HG02642 (cell line): ENCODE measurements around the gene ZBTB24.
A peak's percentile ranks its signal among the peaks of the same experiment; 100 is the strongest.
"Not testable (repeated sequence)": the region's sequence is repeated elsewhere in the genome, so short reads cannot be mapped to it uniquely, and the experiment has no call there.

Experiments used
- ATAC-seq: cut with Tn5 transposase; IDR thresholded peaks from one replicate; pipeline ENCODE4 v1.9.1; 2021; ENCODE audit warnings: mild to moderate bottlenecking; ENCODE audit not compliant: unreplicated experiment, poor library complexity

Gene ZBTB24

DNA sequence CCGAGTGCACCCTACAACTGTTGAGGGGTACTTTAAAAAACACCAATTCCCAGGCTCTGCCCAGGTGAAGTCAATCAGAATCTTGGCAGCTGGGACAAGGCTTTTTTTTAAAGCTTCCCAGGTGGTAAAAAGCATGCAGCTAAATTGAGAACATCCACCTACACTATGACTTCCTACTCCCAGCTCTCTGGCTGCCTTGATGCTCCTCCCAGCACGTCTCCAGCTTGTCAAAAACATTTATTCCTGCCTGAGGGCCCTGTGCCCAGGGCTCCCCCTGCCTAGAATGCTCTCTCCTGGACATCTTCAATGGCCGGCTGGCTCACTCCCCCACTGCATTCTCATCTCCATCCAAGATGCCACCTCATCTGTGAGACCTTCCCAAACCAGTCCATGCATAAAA is 9.9 kb downstream of the ZBTB24 start:
- no peak for ATAC-seq

DNA sequence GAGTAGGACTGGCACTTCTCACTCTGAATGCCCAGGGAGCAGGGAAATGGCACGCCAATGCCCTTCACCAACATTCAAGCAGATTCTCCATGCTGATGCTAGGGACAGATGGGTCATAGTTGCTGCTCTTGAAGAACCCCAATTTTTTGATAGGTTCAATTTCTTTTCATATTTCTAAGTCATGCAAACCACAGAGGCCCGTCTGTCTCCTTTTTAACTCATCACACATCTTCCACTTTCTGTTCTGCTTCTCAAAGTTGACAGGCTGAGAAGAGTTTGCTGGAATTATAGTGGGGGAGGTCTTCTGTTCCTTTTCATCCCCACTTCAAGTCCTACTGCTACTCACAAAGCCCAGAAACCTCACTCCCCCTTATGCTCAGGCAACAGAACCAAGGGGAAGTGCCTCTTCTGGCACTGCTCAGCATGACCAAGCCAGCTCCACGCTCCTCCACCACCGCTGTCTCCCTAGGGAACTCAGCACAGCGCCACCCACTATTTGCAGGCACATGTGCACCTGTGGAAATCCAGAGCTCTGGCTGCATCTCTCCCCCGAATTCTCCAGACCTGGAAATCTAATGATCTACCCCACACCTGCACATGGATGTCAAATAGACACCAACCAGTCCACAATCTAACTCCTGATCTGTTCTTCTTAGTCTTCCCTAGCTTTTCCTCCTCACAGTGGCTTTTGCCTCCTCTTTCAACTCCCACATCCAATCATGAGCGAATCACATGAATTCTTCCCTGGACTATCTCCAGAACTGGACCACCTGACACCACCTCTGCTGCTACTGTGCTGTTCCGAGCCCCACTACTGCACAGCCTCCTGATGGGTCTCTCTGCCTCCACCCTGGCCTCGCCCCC is 10.7 kb downstream of the ZBTB24 start:
- ATAC-seq, result peak; percentile 78

DNA sequence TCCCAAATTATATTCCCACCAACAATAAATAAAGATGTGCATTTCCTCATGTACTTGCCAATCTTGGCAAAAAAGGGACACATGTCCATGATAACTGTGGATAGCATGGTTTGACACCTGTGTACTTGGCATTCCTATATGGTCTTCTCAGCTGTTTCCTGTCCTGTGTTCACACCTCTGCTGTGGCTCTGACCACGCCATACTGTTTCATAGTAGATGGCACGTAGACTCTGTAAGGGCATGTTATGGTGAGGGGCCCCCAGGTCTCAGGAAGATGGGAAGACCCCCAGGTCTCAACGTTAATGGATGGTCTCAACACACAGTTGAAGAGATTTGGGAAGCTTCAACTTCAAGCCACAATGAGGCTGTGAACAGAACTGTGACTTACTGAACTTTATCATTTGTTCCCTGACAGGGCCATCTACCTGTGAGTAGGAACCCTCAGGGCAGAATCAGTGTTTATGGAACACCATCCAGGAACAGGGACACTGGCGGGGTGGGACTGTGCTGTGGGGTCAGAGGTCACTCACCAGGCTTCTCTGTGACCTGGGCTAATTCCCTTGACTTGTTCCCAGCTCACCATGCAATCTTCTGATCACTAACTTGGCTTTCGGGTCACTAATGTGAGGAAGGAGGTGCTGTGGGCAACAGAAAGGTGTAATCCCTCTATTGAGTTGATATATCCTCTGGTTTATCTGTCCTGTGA is 11.8 kb downstream of the ZBTB24 start:
- ATAC-seq, result no peak

DNA sequence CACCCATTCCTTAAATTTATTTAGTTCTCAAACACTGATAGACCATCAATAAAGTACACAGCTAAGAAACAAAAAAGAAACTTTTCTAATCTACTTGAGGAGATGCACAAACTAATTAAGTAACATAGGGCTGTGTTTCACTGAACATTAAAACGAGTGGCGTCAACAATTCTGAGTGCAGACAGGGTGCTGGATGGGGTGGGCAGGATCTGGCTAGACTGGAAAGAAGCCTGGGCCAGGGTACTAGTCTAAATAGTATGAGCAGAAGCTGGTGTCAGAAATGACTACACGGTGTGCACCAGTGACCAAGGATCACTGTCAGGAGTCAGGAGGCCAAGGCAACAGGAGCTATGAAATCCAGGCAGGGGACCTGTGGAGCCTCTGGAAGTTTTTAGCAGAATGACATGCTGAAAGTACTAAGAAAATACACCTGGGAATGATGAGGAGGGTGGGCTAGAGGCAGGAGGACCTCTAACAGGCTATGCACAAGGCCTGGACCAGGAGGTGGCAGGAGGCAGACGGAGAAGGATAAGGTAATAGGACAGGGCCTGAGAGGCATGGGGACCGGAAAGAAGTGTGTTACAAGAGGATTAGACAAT is 13.3 kb downstream of the ZBTB24 start:
- ATAC-seq, result no peak

DNA sequence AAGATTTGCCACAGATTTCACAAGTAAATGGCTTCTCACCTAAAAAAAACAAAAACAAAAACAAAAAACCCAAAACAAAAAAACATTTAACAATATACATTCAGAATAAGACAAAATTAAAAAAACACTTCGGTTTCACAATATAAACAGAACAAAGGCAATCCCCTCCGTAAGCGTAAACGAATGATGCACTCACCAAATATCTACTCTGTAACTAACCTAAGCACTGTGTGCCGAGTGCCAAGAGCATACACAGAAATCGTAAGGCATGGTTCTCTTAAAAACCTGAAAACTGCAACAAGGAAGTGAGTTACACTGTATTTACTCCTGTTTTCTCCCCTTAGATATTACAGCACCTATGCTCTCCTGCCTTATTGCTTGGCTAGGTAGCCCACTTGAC is 15.3 kb downstream of the ZBTB24 start:
- ATAC-seq, result no peak

DNA sequence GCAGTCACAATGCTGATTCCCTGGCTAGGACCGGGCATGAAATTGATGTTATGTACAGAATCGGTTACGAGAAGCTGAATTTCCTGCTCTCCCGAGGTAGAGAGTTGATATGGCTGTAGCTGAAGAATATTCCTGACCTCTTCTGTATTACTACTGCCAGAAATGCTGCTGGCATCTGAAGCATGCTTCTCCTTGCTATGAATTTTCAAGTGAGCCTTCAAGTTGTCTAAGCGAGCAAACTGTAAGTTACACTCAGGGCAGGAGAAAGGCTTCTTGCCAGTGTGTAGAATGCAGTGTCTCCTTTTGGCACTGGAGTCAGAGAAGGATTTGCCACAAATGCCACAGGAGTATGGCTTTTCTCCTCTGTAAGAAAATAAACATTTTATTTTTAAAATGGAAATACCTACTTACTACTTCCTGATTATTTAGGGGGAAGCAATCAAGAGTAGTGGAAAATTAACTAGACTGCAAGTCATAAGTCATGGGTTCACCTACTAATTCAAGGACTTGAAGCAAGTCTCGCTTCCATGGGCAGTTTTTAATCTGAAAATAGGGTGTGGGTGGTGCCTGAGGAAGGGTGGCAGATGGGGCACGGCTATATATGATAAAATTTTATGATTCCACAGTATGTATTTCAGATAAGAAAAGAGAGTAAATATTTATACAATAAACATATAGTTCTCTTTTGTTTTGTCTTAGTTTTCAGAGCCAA is 16.7 kb downstream of the ZBTB24 start:
- ATAC-seq, result no peak

DNA sequence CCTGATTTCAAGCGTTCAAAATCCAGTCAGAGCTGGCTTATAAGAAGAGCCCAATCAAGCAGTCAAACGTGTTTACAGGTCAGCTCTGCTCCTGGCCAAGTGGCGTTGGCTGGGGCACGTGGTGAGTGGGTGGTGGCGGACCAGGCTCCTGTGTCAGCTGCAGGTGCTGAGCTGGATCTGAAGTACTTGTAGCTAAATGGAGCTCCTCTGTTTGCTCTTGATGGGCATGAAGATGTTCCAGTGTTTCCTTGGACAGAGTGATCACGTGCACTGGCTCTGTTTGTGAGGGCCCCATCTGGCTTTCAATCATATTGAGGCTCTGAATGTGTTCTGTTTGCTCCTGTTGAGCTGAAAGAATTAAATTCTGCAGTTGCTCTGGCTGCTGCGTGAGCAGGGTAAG is 17.2 kb downstream of the ZBTB24 start:
- ATAC-seq, result no peak

DNA sequence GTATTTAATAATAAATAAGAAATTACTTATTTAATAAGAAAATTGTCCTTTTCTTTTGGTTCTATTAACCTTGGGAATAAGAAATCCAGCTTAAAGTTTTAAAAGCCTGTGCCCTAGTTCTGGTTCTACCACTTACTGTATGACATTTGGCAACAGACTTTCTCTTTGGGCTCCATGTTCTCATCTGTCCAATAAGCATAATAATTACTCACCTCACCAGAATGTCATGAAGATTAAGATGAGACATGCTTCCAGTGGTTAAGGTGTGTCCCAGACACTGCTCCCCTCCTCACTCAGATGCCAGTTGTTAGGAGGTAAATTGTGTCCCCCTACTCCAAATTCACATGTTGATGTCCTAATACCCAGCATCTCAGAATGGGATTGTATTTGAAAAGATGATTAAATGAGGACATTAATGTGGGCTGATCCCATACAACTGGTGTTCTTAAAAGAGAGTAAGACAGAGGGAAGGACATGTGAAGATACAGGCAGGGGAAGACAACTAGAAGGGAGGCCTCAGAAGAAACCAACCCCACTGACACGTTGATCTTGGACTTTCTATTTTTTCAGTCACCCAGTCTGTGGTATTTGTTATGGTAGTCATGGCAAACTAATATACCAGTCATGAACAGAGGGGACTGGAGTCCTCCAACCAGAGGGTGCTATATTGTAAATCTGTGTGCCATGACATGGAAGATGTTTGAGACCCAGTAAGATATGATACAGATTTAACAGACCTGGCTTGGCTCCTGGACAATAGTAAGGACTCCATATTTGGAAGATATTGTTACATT is 21.1 kb downstream of the ZBTB24 start:
- no peak for ATAC-seq

DNA sequence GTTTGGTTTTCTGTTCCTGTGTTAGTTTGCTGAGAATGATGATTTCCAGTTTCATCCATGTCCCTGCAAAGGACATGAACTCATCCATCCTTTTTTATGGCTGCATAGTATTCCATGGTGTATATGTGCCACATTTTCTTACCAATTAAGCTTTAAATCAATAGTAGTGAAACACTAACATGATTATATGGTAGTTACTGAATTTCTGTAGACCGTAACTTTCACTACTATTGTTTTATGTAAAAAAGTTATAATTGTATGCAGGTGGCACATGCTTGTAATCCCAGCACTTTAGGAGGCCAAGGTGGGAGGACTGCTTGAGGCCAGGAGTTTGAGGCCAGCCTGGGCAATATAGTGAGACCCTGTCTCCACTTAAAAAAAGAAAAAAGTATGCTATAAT is 21.8 kb downstream of the ZBTB24 start:
- not testable (repeated sequence) for ATAC-seq

DNA sequence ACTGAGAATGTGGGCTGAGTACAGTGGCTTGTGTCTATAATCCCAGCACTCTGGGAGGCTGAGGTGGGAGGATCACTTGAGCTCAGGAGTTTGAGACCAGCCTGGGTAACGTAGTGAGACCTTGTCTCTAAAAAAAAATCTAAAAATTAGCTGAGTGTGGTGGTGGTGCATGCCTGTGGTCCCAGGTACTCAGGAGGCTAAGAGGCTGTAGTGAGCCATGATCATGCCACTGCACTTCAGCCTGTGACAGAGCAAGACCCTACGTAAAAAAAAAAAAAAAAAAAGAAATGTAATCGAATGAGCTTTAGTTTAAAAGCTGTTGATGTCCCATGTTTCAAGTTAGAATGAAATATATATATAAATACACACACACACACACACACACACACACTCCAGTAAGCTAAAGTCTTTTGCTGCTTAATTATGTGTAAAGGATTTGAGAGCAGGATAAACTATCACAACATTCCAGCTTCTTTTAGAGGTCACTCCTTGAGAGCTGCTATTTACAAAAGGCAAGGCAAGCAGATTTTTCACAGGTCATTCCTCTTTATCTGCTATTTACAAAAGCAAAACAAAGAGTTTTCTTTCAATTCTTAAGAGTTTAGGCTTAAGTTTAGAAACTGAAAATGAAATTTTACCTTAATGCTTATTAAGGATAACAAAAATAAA is 22.7 kb downstream of the ZBTB24 start:
- no peak for ATAC-seq

DNA sequence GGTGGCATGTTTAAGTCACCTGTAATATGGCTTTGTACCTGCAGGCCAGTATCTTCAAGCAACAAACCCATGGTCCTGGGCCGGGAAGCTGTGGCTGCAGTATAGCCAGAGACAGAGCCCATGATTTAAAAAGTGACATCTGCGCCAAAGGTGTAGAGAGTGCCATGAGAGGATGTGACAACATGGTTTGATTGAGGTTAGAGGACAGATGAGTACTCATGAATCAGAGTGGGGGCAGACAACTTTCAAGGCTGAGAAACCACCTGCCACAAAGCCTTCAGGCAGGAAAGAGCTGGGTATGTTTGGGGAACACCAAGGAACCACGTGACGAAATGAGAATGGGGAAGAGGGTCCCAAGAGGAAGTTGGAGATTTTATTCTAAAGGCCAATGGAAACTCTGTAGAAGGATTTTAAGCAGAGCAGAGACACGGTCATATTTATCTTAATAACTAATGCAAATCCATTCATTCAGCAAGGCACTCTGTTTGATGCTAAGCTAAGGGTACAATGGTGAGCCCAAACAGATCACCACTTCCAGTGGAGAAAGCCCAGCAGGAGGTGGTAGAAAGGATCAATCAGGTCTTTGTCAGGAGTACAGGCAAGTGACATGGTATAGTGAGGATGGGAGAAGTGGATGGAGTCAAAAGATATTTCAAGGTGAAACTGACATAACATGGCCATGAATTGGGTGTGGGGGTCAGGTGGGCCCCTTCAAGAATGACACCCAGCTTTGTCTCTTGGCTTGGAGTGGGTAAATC is 24.1 kb downstream of the ZBTB24 start:
- no peak for ATAC-seq

DNA sequence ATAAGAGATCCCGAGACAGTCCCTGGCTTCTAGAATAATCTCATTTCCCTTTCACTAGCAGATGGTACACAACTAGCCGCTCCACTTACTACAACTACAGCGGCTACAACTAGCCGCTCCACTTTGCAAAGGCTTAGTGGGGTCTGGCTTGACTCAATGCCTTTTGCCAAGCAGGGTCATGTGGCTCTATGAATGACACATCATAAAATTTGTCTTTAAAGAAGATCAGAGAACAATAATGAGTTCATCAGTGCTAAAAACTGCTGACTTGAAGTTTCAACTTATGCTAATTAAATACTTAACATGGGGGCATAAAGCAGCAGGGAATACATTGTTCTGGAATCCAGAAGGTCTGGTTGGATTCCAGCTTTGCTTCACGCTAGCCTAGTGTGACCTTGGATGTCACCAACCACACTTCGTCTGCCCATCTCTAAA is 25.4 kb downstream of the ZBTB24 start:
- ATAC-seq, result no peak

DNA sequence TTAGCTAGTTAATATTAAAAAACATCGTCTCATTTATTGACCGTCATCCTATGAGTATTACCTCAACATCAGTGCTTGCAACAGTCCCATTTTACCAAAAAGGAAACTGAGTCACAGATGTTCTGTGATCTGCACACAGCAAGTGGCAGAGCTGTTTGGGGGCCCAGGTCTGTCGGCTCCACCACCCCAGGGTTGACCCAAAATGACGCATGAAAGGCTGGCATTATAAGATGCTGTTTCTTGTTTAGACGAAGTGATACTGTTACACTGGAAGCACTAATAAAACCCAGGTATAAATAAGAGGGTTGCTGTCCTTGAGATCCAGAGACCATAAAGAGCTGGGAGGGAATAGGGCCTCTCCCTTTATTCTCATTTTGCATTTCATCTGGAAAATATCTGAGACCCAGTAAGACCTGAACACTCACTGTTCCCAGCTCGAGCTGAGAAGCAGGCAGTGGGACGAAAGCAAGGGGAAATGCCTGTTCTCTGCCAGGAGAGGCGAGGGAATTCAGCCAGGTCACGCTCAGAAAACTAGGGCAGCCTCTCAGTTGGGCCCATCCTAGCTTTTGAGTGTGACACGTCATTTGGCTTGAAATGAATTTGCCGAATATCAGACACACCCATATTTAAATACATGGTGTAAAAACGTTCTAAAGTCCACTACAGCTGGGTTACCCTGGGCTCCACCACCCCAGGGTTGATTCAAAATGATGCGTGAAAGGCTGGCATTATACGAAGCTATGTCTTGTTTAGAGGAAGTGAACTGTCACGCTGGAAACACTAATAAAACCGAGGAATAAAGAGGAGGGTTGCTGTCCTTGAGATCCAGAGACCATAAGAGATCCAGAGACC is 26.1 kb downstream of the ZBTB24 start:
- ATAC-seq, result no peak

DNA sequence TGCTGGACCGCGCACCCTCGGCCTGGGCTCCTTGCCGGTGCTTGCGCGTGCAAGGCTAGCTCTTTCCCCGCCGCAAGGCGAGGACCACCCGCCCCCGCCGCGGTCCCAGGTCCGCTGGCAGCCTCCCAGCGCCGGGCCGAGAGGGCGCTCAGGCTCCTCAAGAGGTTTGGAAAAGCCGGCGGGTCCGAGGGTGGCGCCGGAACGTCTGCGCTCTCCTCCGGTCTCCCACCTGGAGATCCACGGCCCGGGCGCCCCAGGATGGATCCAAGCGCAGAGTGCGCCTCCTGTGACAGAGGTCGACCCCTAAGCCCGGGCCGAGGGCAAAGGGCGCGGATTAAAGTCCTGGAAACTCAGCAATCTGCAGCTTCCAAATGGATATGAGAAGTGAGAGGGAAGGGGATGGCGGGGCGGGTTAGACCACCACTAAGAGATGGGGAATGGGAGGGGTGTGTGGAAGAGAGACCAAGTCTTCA is 26.9 kb downstream of the ZBTB24 start:
- no peak for ATAC-seq

DNA sequence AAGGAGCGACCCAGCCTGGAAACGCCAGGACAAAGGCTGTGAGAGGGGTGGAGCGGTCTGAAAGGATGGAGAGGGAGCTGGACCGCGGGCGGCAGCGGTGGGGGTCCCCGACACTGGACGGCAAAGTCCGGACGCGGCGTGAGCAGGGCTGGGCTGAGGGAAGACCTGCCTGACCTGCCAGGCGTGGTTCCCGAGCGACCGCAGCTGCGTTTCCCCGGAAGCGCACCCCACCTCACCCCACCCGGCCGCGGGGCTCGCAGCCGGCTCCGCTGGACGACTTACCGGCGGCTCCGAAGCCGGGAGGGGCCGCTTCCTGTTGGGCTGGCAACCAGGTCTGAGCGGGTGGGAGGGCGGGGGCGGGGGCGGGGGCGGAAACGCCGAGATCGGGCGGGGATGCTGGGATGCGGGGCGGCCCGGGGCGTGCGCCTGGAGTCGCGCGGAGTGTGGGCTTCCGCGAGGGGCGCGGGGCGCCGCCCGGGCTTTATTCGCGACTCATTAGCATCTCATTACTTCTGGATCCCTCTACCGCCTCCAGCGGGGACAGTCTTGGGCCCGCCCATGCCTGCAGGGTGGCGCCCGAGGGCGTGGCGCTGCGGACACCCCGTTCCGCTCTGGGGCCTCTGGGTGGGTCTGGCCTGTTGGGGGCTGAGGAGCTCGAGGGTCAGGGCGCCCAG is 27.4 kb downstream of the ZBTB24 start, which contains the start of gene MICAL1:
MICAL1 (minus strand) TSS at position 336 of the 674 bp plus-strand sequence. CDS start 1,576 bp downstream, outside the sequence.
- ATAC-seq, result peak; percentile 62

DNA sequence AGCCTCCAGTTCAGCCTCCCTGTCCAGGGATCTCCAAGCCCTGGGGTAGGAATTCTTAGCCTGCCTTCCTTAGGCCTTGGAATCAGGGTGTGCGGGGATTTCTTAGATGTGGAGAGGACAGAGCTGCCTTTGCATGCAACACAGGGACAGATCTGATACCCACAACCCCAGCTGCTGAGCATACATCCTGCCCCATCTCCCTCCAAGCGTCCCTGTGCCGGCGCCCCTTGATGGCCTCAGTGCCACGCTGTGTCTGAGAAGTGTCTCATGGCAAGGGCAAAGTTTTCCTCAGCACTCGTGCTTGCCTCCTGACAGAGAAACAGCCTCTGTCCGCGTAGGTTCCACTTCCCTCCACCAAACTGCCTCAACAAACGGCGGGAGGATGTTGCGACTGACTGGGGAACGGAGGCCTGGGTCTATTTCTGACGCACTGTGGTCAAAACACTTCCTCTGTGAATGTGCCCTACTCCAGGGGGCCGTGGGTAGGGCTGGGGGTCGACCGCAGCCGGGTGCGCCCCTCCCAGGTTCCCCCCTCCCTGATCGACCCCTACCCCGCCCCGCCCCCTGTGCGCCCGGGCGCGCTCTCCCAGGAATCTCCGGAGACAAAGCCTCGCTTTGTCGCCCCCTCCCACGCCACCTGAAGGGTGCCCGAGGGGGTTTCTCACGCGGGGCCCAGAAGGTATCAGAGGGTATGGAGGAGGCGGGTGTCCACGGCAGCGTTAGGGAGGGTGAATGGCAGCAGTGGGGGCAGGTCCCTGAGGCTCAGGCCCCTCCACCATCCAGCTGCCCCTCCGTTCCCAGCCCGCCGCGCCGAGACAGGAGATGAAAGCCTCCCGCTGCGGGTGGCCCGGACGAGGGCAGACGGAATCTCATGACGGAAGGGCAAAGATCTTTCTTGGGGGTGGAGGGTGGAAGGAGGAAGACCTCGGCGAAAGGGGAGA is 28.3 kb downstream of the ZBTB24 start:
- ATAC-seq, result peak; percentile 36
